CD4-positive, alpha-beta T cell treated with Interleukin-2 at 100 ng/mL for 4 hours (primary cell): Measurements from ENCODE around the gene MTRF1.
"Not testable (repeated sequence)": the region's sequence is repeated elsewhere in the genome, so short reads cannot be mapped to it uniquely, and the experiment has no call there.

ENCODE experiments used
- DNase-seq: peaks from one replicate; pipeline ENCODE4 v3.0.0-alpha.2; 2020; ENCODE audit warnings: low spot score

The MTRF1 gene

DNA sequence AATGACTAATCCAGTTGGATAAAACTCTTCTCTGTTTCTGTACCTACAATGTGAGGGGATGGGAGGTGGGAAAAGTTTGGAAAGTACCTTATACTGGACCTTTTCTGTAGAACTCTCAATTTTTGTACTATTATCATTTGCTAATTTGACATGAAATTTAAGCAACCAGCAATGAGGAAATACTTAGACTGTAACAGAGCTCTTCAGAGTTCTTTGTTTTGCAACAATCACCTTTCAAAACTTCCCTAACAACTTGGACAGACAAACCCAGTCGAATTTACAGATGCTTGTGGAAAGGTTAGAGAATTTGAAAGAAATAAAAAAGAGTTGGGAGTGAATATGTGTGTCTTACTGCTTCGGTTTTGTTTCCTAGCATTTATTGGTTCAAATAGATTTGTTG, 85.8 kb downstream of the MTRF1 start:
- no peak for DNase-seq

GRCh38 chr13:41175576-41175975, 87.8 kb downstream of the MTRF1 start:
- DNase-seq = not testable (repeated sequence)
